A549 (cell line): Measurements from ENCODE around the gene FAM180A. TPM values are rescaled to one million over a fixed set of nuclear protein-coding genes. Genes with fewer than 3 reads are reported as not detected.

ENCODE experiments used
- ATAC-seq, 2 experiments: fragments of 200-7000 bp in 1 of 2; fragments of >200 bp in 1 of 2; cut with Nextera tagmentation in 1 of 2; cut with Tn5 transposase in 1 of 2; 3 replicates each; pipeline versions ENCODE4 v1.8.0 to v1.9.1; 2018 to 2020; ENCODE audit warnings: mild to moderate bottlenecking in 1 of 2, moderate library complexity in 1 of 2
- CTCF ChIA-PET: fragments of 300-600 bp; sonication (Branson Sonifier 250); formaldehyde crosslinking; extraction: SDS; loops from one replicate; lab custom pipeline; 2021; ENCODE audit warnings: antibody characterized with exemption, inconsistent platforms; lab: Yijun Ruan, JAX
- POLR2A ChIA-PET: fragments of 350-600 bp; formaldehyde crosslinking; extraction: SDS; loops from one replicate; lab custom pipeline; 2021; ENCODE audit warnings: antibody characterized with exemption, inconsistent platforms; lab: Yijun Ruan, JAX
- DNase-seq, 2 experiments: peaks; one replicate each; pipeline versions ENCODE4 v3.0.0 to v3.0.0-alpha.2; 2011 to 2016; ENCODE audit warnings: low read depth in 1 of 2, low spot score in 1 of 2
- FAIRE-seq: peaks from 2 replicates; lab custom pipeline; 2011; peaks lifted over from hg19 to GRCh38; lab: Jason Lieb, UNC
- H3K27ac ChIP-seq, 2 experiments: fragments of >200 bp; sonication (Bioruptor Twin); formaldehyde crosslinking; 3 replicates each; pipeline ENCODE4 v1.5.1; 2016 to 2017
- H3K4me1 ChIP-seq: fragments of >200 bp; sonication (Bioruptor Twin); formaldehyde crosslinking; 3 replicates; pipeline ENCODE4 v1.6.1; 2016
- H3K4me2 ChIP-seq: fragments of >200 bp; sonication (Bioruptor Twin); formaldehyde crosslinking; 3 replicates; pipeline ENCODE4 v1.6.1; 2016
- H3K4me3 ChIP-seq: fragments of >200 bp; sonication (Bioruptor Twin); formaldehyde crosslinking; 3 replicates; pipeline ENCODE4 v1.5.1; 2016
- H3K9me3 ChIP-seq: fragments of >200 bp; sonication (Bioruptor Twin); formaldehyde crosslinking; 3 replicates; pipeline ENCODE4 v1.6.1; 2016
- CBX8 ChIP-seq: fragments of 200-600 bp; sonication (generic); IDR thresholded peaks from 2 replicates; pipeline ENCODE4 v1.6.1; 2016
- CEBPB ChIP-seq, 2 experiments: fragments of >200 bp in 1 of 2; sonication (Bioruptor Twin) in 1 of 2; formaldehyde crosslinking in 1 of 2; IDR thresholded peaks; 2 replicates each; pipeline ENCODE4 v1.6.1; 2012 to 2016
- ELK1 ChIP-seq: fragments of 150-350 bp; IDR thresholded peaks from 2 replicates; pipeline ENCODE4 v1.6.1; 2014; ENCODE audit warnings: low read depth, mild to moderate bottlenecking, low read length
- EP300 ChIP-seq, 2 experiments: fragments of >200 bp; sonication (Bioruptor Twin); formaldehyde crosslinking; IDR thresholded peaks; 2 replicates in 1 of 2; 3 replicates in 1 of 2; pipeline ENCODE4 v1.6.1; 2016 to 2017
- FOSL2 ChIP-seq, 2 experiments: fragments of 450-650 bp in 1 of 2; fragments of >200 bp in 1 of 2; sonication (Bioruptor Twin) in 1 of 2; formaldehyde crosslinking; IDR thresholded peaks; 2 replicates each; pipeline versions ENCODE4 v1.5.0 to v1.6.1; 2016 to 2020; ENCODE audit warnings: mild to moderate bottlenecking in 1 of 2, moderate library complexity in 1 of 2
- HES2 ChIP-seq: fragments of >200 bp; sonication (Bioruptor Twin); formaldehyde crosslinking; IDR thresholded peaks from 2 replicates; pipeline ENCODE4 v1.6.1; 2016
- HMGXB4 ChIP-seq: fragments of 250-450 bp; sonication (Bioruptor Pico); IDR thresholded peaks from 2 replicates; pipeline ENCODE4 v1.5.0; 2021; ENCODE audit warnings: mild to moderate bottlenecking, moderate library complexity, borderline replicate concordance
- HOXA7 ChIP-seq: fragments of 250-450 bp; sonication (Bioruptor Pico); IDR thresholded peaks from 2 replicates; pipeline ENCODE4 v1.5.0; 2020; ENCODE audit warnings: mild to moderate bottlenecking, moderate library complexity
- JUN ChIP-seq, 2 experiments: fragments of >200 bp; sonication (Bioruptor Twin); formaldehyde crosslinking; IDR thresholded peaks; 2 replicates in 1 of 2; 3 replicates in 1 of 2; pipeline ENCODE4 v1.6.1; 2016 to 2017
- JUNB ChIP-seq: fragments of >200 bp; sonication (Bioruptor Twin); formaldehyde crosslinking; IDR thresholded peaks from 2 replicates; pipeline ENCODE4 v1.6.1; 2016
- KDM5A ChIP-seq: fragments of 200-600 bp; sonication (generic); IDR thresholded peaks from 2 replicates; pipeline ENCODE4 v1.6.1; 2016; ENCODE audit warnings: antibody characterized with exemption, mild to moderate bottlenecking
- MAX ChIP-seq: IDR thresholded peaks from 2 replicates; pipeline ENCODE4 v1.6.1; 2012
- MYC ChIP-seq: IDR thresholded peaks from 2 replicates; pipeline ENCODE4 v1.6.1; 2012; ENCODE audit warnings: mild to moderate bottlenecking, inconsistent platforms, low read length, improper control_type of control experiment, borderline replicate concordance
- NPAS2 ChIP-seq: fragments of 250-450 bp; sonication (Bioruptor Pico); IDR thresholded peaks from 2 replicates; pipeline ENCODE4 v1.8.0; 2022; ENCODE audit warnings: mild to moderate bottlenecking, moderate library complexity, borderline replicate concordance
- POLR2A ChIP-seq: IDR thresholded peaks from 2 replicates; pipeline ENCODE4 v1.6.1; 2012; ENCODE audit warnings: mild to moderate bottlenecking, low read length
- POLR2AphosphoS2 ChIP-seq: conservative IDR thresholded peaks from 2 replicates; pipeline ENCODE4 v1.6.1; 2012; ENCODE audit warnings: low read length, improper control_type of control experiment, inconsistent platforms
- RAD21 ChIP-seq, 2 experiments: fragments of >200 bp in 1 of 2; sonication (Bioruptor Twin) in 1 of 2; formaldehyde crosslinking in 1 of 2; IDR thresholded peaks in 1 of 2; conservative IDR thresholded peaks in 1 of 2; 2 replicates in 1 of 2; 3 replicates in 1 of 2; pipeline ENCODE4 v1.6.1; 2012 to 2018; ENCODE audit warnings: inconsistent platforms in 1 of 2
- REST ChIP-seq: fragments of 200-600 bp; sonication (generic); IDR thresholded peaks from 2 replicates; pipeline ENCODE4 v1.6.1; 2016; ENCODE audit warnings: antibody characterized with exemption, mild to moderate bottlenecking, moderate library complexity
- SREBF2 ChIP-seq: fragments of 450-650 bp; IDR thresholded peaks from 2 replicates; pipeline ENCODE4 v1.6.1; 2014; ENCODE audit warnings: mild to moderate bottlenecking, moderate library complexity
- TFCP2L1 ChIP-seq: fragments of 250-450 bp; sonication (Bioruptor Pico); IDR thresholded peaks from 2 replicates; pipeline ENCODE4 v1.5.0; 2021; ENCODE audit warnings: mild to moderate bottlenecking
- TP53 ChIP-seq: fragments of 250-450 bp; sonication (Bioruptor Pico); IDR thresholded peaks from 2 replicates; pipeline ENCODE4 v1.5.0; 2021; ENCODE audit warnings: mild to moderate bottlenecking, moderate library complexity
- USF2 ChIP-seq: fragments of 450-650 bp; IDR thresholded peaks from 2 replicates; pipeline ENCODE4 v1.6.1; 2014; ENCODE audit warnings: antibody characterized with exemption
- ZFP36 ChIP-seq: fragments of 450-650 bp; IDR thresholded peaks from 2 replicates; pipeline ENCODE4 v1.6.1; 2014; ENCODE audit warnings: borderline replicate concordance; ENCODE audit not compliant: partially characterized antibody
- WGBS: methylation state at CpG from one replicate; pipeline ENCODE4 v1.1.6; 2017; ENCODE audit errors: missing lambda C conversion rate; 5-methylcytosine and 5-hydroxymethylcytosine counted together
- polyA plus RNA-seq, 4 experiments: library from polyadenylated mRNA; depleted of rRNA in 3 of 4; stranded (reverse); fragments of >200 nt; fragmentation: RNase III in 1 of 4; extraction: RNeasy Plus Mini Kit Qiagen cat#74134 plus additional on column Dnase treatment in 1 of 4; gene quantifications; 2 replicates in 3 of 4; 3 replicates in 1 of 4; pipeline ENCODE4 v1.2.3, GENCODE V29; 2011 to 2017

FAM180A gene
- polyA plus RNA-seq, 2 of the 4 experiments (the other 2 are of a cell fraction), result not detected

- POLR2A ChIA-PET, result no interaction called here
- no peak for DNase-seq
- ATAC-seq, result peak in 1 of 2 experiments; percentile 27; a peak in 1 of 6 replicates
- Histone ChIP-seq H3K27ac (no peak overlapping the region), H3K4me3 (no peak overlapping the region), H3K4me2 (peak overlapping the region; percentile 21; the same call in 1 of the 3 replicates)
- 39% methylated on average over 8 of the region's 8 CpGs for WGBS
- TF ChIP-seq TP53 (CRISPR knock-in tag), result no peak
- no peak for TF ChIP-seq CBX8
- TF ChIP-seq CEBPB (IDR thresholded peaks at IDR 0.05), result peak; percentile 10 to 19; a peak in 1 of 4 replicates
- no peak for TF ChIP-seq TFCP2L1 (CRISPR knock-in tag)
- no peak for TF ChIP-seq SREBF2
- no peak for TF ChIP-seq JUNB
- no peak for TF ChIP-seq NPAS2 (CRISPR knock-in tag)
- TF ChIP-seq, all 56 proteins: peak for 1
- H3K4me1 ChIP-seq, result no peaks in the 10 kb centered on the region
- CTCF ChIA-PET, result interaction anchor here (1.0 to 1.1 kb wide), 2 partner anchors 17 to 225 kb away, joined by 3 to 4 read pairs; no protein-coding TSS in a partner anchor
- peaks cover 3% of the 10 kb centered on the region; the same call in 1 of the 3 replicates for H3K9me3 ChIP-seq
- FAIRE-seq, result no peak
These were observed 35.4 kb upstream of the FAM180A start for GRCh38 chr7:135784013-135784412.

GRCh38 chr7:135782801-135783200 lies 34.2 kb upstream of the FAM180A start:
- 64% methylated on average over 6 of the region's 6 CpGs for WGBS
- H3K4me1 ChIP-seq, result no peaks in the 10 kb centered on the region
- CTCF ChIA-PET, result no interaction called here
- DNase-seq (no peak), FAIRE-seq (no peak), ATAC-seq (no peak)
- H3K4me3 ChIP-seq, result no peak overlapping the region
- TF ChIP-seq ELK1, result no peak
- TF ChIP-seq NPAS2 (CRISPR knock-in tag), result no peak
- no peak for TF ChIP-seq EP300 (IDR thresholded peaks at IDR 0.05)
- TF ChIP-seq HES2, result no peak
- TF ChIP-seq REST, result no peak
- TF ChIP-seq HOXA7 (CRISPR knock-in tag), result no peak
- no peak for TF ChIP-seq USF2
- TF ChIP-seq MYC, result no peak
- TF ChIP-seq CEBPB (IDR thresholded peaks at IDR 0.05), result no peak
- TF ChIP-seq ZFP36, result no peak
- TF ChIP-seq FOSL2 (IDR thresholded peaks at IDR 0.05), result no peak
- no peak for TF ChIP-seq FOSL2 (CRISPR knock-in tag; IDR thresholded peaks at IDR 0.05)
- TF ChIP-seq JUNB, result no peak
- TF ChIP-seq JUN (IDR thresholded peaks at IDR 0.05), result no peak
- no peak for TF ChIP-seq POLR2A
- no peak for TF ChIP-seq KDM5A
- no peak for TF ChIP-seq HMGXB4 (CRISPR knock-in tag)
- TF ChIP-seq MAX, result no peak
- no peak for TF ChIP-seq SREBF2
- TF ChIP-seq RAD21 (conservative IDR thresholded peaks at IDR 0.05 in 1 of 2, IDR thresholded peaks at IDR 0.05 in 1 of 2), result no peak
- no peak for TF ChIP-seq POLR2AphosphoS2
- peaks cover 15% of the 10 kb centered on the region for H3K9me3 ChIP-seq
- no peak overlapping the region for H3K27ac ChIP-seq
- POLR2A ChIA-PET, result no interaction called here
- H3K4me2 ChIP-seq, result no peak overlapping the region
